ENCODE data around the gene TFAP2A.

TFAP2A gene

DNA sequence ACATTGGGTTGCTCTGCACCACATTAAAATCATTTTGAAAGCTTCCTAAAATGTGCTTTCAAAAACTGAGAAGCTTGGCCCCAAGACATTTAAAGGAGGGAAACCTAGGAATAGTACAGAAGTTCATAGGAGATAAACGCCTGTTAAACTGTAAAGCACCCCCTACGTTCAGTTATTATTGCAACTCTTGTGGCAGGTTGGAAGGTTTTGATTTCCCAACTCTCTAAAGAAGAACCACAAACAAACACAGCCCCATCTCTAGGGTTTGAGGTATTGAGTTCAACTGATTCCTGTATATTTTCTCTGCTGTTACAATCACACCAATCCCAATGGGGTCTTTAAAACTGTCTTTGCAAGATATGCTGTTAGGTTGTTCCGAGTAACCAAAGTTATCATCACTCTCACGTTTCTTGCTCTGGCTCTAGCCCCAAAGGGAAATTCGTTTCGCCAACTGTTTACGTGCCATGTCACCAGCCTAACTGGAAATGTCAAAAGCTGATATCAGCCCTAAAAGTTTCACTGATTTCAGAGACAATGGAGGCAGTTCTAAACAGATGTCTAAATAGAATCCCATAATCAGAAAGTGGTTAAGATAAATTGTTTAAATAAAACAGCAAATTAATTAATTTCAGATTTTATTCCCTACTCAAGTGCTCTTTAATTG, 12.1 kb downstream of the TFAP2A start:
- no peak for FAIRE-seq
- no peak for DNase-seq (ENCODE audit: insufficient read length, low spot score)

DNA sequence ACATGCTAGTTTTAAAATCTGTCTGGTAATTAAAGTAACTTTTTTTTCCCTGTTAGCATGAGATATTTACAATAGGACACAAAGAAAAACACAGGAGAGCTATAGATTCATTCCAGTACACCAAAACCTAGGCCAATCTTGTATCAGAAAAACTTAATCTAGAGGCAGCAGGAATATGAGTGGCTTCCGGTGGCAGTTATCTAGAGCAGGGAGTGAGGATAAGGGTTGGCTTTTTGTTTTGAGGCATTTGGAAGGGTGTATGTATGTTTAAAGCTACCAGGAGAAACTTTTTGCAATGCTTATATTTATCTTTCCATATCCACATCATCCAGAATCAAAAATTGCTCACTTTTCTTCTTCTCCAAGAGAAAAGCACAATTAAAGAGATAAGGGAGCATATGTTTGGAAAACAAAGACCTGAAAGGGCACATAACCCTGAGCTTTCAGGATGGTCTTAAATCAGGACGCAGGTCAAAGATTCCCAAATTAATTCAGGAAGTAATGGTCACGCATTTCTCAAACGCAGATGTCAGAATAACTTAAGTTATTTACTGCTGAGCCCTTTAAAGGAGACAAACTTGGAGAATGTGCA, 13.1 kb downstream of the TFAP2A start:
- no peak for DNase-seq (ENCODE audit: insufficient read length, low spot score)
- FAIRE-seq: no peak

DNA sequence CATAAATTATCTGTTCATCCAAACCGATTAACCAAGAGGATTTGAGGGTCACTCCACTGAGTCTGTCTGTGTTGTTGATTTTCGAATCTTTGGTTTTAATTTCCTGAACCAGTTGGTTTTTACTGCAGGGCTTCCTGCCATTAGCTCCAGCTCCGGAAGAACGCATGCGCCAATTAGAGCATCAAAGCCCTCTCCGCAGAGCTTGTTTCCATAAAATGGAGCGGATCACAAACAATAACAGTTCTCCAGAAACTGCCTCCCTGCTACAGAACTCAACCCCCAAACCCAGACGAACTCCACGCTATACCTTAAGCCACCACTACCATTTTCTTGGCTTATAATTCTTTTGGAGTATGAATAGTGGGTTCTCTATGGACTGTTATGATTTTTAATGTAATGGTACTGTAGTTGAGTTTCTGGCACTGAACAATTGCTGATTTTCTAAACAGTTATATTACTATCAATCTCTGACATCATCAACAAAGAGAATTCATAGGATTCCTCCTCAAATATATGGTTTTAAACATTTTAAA, 13.8 kb downstream of the TFAP2A start:
- no peak for DNase-seq (ENCODE audit: insufficient read length, low spot score)
- FAIRE-seq: no peak

DNA sequence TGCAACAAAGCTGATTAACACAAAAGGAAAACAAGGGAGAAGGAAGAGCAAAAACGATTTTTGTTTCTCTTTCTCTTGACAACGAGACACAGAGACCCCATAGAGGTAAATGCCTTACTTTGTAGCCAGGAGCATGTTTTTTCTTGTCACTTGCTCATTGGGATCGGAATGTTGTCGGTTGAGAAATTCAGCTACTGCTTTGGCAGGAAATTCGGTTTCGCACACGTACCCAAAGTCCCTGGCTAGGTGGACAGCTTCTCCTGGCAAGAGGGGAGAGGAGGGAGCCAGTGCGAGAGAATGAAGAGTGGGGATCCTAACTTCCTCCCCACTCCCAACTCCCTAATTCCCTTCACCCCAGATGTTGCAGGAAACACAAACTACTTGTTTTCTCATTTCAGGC, 14.5 kb downstream of the TFAP2A start:
- DNase-seq (ENCODE audit: insufficient read length, low spot score) (no peak), FAIRE-seq (no peak)

DNA sequence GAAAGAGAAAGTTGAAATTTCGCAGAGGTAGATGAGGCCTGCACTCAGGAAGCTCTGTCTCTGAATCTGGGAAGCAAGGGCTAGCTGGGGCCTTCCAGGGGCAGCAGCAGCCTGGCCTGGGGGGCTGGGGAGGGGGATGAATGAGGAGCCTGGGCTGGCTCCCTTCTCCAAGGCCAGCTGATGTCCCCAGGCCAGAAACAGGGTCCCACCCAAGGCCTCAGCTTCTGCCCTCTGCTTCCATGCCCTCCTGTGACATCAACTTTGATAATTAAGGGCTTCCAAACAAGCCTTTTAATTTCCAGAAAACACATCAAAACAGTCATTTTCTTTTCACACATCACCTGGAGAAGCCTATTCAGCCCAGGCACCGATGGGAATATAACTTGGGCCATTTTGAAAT, 15.4 kb downstream of the TFAP2A start:
- DNase-seq (ENCODE audit: insufficient read length, low spot score): no peak
- FAIRE-seq: no peak

DNA sequence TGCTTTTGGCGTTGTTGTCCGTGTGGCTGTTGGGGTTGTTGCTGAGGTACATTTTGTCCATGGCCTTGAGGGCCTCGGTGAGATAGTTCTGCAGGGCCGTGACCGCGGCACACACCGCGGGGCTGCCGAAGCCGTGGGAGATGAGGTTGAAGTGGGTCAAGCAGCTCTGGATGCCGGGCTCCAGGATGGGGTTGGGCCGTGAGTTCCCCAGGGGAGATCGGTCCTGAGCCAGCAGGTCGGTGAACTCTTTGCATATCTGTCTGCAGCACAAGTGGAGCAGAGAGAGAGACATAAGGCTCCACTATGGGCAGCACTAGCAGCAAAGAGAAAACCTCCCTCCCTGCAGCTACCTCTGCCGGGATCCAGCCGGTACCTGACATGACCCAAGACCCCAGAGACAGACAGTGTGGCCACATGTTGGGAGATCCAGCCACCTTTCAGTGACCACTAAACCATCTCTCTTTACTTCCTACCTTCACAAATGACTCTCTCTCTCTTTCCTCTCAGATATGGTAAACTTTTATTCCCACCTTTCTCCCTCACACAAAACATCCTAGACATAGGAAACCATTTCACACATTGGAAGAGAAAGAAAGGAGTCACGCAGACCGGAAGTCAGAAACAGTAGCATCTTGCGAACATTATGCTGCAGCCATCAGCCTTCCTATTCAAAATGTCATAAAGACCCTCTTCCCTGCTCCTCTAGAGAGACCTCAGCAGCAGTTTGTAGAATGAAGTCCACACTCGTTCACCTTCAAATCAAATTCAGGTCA, 16.2 kb downstream of the TFAP2A start:
- DNase-seq (ENCODE audit: insufficient read length, low spot score): no peak
- FAIRE-seq: no peak

DNA sequence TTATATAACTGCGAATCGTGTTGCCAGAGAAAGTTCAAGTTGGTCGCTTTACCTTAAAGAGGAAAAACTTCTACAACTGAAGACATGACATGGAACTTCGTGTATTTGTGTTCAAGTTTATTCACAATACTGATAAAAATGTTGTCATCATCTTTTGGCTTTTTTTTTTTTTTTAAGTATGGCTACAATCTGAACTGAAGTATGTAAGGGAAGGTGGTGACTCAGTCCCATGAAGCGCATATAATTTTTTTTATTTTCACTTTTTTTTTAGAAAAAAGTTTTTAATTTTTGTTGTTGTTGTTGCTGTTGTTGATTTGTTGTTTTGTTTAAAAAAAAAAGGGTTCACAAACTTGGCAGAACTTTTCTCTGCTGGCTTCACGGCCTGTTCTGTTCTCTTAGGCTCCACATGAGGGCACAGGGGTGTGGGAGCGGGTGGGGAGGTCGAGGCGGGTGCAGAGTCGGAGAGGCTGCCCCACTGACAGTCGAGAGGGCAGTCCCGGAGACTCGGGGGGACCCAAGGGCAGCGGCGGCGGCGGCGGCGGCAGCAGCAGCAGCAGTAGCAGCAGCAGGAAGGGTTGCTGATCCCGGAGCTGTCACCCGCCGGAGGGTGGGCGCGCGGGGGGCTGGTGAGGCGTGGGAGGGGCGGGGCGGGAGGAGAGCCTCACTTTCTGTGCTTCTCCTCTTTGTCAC, 17.0 kb downstream of the TFAP2A start:
- FAIRE-seq (no peak), DNase-seq (ENCODE audit: insufficient read length, low spot score) (no peak)

DNA sequence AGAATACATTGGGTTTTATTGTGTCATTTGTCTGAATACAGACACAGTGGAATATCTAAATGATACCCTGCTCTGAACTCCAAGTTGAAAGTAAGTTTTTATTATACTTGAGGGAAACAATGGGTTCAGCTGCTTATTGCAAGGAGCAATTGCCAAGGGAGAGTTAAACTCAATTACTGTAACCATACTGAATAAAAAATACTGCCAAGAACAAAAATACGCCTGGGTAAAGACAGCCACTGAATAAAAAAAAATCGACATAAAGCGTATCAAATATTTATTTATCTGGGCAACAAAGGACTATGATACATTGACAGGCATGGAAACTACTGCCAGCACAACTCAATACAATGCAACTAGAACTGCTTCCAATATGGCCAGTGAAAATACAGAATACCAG, 18.1 kb downstream of the TFAP2A start:
- no peak for DNase-seq (ENCODE audit: insufficient read length, low spot score)

DNA sequence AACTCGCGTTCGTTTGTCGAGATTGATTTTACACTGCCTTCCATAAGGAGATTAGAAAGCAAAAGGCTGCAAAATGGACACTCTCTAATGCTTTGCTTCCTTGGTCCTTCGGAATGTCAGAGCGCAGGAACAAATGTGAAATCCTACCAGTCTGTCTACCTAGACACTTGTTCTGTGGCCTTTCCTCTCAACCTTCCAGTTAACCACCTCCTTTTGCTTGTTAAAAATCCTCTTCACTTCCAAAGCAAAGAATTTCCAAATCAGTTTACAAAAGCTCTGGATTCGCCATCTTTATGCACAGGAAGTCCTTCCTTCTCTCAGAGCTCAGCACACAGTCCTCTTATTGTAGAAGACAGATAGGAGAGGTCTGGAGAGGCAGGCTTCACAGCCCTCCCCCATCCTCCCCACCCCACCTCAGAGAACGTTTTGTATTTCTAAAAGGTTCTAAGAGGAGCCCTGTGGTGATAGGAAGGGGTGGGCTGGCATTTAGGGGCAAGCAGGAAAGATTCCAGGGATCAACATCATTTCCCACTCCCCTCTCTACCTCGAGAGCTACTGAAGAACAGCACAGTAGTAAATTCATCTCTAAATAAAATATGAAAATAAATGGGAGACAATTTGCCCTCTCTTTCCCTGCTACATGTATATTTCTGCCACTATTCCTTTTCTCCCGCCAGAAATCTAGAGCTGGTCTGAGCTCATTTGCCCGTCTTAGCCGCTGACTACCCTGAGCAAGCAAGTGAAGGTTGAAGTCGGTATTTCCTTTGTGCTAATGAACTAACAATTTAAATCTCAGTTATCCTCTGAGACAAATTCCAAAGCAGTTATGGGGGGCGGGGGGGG, 18.9 kb downstream of the TFAP2A start:
- FAIRE-seq (no peak), DNase-seq (ENCODE audit: insufficient read length, low spot score) (no peak)

More for the DNA sequence above, 18.1 kb downstream of the TFAP2A start:
- no peak for FAIRE-seq

DNA sequence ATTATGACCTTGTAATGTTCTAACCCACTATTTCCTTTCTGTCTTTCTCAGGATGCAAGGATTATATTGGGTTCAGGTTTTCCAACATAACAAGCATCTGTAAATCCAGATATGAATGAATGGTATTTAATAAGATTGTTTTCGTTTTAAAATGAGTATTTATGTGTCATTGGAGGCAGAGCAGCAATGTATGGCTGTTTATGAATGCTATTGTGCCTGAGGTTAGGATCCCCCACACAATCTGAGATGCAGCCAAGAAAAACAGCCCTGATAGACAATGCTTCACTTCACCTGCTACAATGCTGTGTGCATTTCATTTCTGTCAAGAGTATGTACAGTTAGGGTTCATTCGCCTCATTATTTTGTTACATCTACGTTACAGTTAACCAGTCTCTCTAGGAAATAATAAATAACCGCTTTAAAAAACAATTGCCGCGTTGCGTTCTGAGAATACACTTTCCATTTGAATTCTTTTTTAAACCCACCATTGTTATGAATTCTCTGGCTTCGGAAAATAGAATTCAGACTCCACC, 19.6 kb downstream of the TFAP2A start:
- DNase-seq (ENCODE audit: insufficient read length, low spot score) (no peak), FAIRE-seq (no peak)

DNA sequence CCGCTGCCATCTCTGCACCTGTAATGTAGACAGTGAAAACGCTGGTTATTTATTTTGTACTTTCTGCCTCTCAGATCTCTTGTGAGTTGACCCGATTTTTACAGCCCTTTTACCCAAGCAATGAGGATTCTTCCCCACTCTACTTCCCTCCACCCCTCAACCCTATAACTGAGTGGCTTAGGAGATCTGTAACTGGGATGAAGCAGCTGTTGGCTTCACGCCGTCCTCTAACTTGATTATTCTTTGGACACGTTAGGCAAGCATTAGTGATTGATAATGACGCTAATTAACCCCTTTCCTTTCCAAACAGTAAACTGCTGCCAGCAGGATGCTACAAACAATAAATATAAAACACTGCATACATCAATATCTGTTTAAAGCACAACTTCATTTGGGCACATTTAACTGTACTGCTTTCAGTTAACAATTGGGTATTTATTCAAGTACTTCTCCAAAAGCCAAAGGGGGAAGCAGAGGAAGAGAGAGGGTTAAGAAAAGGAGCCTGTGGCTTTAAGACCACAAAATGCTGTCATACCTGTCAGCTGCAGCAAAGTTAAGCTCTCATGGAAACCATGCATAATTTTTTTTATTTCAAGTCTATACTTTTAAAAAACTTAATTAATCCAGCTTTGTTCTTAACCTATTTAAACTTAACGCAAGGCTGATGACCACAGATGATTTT, 21.2 kb downstream of the TFAP2A start:
- FAIRE-seq (no peak), DNase-seq (ENCODE audit: insufficient read length, low spot score) (no peak)

DNA sequence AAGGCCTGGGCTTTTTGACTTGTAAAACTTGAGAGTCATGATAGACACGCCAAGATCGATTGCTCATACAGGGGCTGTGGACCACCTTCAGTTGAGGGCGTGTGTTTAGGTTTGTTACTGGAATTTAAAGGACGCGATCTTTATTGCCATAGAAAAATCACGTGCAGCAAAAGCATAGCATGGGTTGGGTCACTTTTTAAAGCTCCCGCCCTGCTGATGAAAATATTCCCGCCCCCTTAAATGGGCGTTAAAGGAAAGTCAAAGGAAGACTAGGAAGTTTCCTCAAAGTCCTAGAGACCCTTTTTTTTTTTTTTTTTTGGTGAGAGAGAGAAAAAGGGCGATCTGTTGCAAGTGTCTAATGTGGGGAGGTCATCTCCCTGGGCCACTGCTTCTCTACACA, 23.1 kb downstream of the TFAP2A start:
- FAIRE-seq: no peak

DNA sequence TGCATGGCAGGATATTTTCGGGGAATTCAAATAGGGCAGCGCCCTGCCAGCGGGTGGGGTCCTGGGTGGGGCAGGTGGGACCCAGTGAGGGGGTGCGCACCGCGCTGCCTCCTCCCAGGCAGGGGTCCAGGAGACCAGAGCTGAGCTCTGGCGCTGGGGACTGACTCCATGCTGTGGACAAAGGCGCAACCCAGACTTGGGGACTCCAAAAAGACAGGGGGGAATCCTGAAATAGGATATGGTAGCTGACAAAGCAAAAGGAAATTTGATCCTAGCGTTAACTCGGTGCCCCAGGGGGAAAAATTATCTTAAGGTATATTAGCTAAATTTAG, 23.6 kb downstream of the TFAP2A start:
- DNase-seq (ENCODE audit: insufficient read length, low spot score): no peak
- FAIRE-seq: no peak

More for the DNA sequence above, 23.1 kb downstream of the TFAP2A start:
- no peak for DNase-seq (ENCODE audit: insufficient read length, low spot score)

DNA sequence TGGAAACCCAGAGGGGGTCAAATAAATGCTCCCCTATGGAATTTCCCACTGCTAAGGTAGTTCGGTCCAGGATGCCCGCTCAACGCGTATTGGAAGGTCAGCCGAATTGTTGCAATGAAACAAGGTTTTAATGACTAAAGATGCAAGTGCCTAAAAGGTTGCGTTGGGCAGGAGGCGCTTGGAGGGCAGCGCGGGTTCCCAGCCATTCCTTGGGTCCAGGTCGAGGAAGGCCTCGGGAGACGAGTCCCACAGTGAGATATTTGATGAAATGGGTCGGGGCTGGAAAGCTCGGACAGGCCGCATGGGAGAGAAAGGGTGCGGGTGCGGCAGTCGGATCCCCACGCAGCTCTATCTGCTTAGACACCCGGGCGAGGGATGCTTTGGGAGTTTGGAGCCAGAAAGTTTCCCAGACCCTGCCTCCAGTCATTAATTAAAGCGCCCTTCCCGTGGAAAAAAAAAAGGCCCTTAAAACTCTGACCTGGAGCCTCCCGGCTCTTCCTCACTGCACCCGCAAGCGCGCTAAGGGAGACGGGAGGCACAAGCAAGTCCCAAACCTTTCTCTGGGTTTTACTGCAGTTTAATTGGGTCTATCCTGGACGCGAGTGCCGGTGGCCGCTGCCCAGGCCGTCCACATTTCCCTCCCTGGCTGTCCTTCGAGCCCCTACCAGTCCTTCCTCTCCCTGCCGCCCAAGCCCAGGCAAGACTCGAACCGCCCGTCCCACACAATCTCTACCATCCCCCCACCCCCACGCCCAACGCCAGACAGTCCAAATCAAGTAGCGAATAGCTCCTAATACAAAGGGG, 24.2 kb downstream of the TFAP2A start:
- no peak for DNase-seq (ENCODE audit: insufficient read length, low spot score)
- FAIRE-seq: no peak

DNA sequence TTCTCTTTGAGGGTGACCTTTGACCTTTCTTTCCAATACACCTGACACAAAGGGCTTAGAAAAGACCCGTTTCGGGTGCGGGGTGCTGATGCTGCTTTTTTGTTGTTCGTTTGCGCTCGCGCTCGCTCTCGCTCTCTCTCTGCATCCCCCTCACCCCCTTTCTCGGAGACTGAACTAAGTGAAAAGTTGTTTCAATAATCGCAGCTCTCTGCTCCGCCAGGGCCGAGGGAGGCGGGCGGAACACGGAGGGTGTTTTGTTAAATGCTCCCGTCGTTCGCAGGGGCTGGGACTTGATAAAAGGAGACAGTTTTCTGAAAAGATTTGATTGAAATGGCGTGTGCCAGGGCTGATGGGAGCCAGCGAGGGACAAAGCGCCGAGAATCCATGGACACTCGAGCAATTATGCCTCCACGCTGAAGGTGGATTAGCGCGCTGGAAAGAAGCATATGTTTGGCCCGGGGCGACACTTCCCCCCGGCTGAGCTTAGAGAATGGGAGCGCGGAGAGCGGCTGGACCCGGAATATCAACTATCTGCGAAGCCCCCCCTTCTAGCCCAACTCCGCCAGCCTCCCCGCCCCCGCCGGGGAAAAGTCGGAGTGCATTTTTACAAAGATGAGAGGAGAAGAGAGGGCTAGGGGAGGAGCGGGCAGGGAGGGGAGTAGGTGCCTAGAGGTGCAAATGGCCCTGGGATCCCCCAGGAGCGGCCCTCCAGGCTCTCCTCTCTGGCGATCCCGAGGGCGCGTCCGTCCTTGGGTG, 25.0 kb downstream of the TFAP2A start:
- DNase-seq (ENCODE audit: insufficient read length, low spot score) (no peak), FAIRE-seq (no peak)

DNA sequence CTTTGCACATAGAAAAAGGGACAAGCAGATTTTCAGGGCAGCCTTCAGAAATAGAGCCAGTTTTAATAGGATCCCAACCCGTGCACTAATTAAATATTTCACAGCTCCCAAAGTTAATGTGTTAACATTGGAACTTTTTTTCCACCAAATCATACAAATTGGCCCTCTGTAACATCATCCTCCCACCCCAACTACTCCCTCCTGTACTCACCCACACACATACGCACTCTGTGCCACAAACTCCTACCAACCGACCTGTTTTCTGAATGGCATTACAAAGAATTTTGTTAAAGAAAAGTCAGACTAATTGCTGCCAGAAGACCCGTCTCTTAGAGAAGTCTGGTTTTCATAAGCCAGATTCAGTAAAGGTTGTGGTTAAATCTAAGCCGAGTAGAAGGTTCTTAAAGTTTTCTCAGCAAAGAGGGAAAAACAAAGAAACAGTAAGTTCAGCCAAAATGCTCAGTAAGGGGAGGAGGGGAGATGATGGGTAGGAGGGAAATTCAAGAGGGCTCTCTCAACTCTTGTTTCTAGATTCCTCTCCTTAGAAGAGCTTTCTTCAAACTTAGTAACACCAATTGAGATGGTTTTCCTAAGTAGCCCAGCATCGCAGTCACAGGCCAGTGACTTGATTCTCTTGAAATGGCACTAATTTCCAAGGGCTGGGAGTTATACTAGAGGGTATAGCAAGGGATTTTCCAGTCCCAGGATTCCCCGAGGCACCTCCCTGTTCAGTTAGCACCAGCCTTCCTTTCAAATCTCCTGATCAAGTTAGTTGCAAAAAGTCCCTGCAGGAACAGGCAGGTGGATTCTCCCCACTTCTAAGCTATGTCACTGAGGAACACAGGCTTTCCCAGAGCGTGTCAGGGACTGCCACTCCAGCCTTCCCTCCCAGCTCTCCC, 27.9 kb downstream of the TFAP2A start:
- DNase-seq (ENCODE audit: insufficient read length, low spot score): no peak
- no peak for FAIRE-seq

DNA sequence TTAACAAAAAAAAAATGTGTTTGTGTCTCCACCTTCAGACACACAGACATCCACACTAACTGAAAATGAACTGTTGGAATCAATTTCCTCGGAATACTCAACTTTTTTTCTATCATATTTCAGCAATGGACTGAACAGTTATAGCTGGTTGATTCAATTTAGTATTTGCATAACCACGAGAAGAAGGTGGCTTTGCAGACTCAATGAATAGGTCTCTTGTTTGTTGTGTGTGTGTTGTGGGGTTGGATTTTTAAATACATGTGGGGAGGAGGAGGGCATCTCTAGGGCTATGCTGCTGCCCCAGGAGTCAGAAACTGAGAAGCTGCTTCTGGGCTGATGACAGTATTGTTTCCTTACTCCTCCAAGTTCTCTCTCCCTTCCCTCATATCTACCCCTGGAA, 28.7 kb downstream of the TFAP2A start:
- no peak for FAIRE-seq
- DNase-seq (ENCODE audit: insufficient read length, low spot score): no peak
